Mucosa of gallbladder (tissue), 1 donor: ENCODE results near the gene IMPA2. TPM values are rescaled to one million over a fixed set of nuclear protein-coding genes. Genes with fewer than 3 reads are reported as not detected.
"Not testable (repeated sequence)": the region's sequence is repeated elsewhere in the genome, so short reads cannot be mapped to it uniquely, and the experiment has no call there.

ENCODE experiments used
- DNase-seq: peaks from one replicate; pipeline ENCODE4 v3.0.0-alpha.2; 2020; ENCODE audit warnings: low spot score
- total RNA-seq: library from RNA; stranded (reverse); gene quantifications from one replicate; pipeline ENCODE4 v1.2.1, GENCODE V29; 2021
- donor health status: DM: no; HTN: no; CAD: no.

Gene IMPA2
- total RNA-seq, 1 donor from 2014 or later = 64.2 TPM

DNA sequence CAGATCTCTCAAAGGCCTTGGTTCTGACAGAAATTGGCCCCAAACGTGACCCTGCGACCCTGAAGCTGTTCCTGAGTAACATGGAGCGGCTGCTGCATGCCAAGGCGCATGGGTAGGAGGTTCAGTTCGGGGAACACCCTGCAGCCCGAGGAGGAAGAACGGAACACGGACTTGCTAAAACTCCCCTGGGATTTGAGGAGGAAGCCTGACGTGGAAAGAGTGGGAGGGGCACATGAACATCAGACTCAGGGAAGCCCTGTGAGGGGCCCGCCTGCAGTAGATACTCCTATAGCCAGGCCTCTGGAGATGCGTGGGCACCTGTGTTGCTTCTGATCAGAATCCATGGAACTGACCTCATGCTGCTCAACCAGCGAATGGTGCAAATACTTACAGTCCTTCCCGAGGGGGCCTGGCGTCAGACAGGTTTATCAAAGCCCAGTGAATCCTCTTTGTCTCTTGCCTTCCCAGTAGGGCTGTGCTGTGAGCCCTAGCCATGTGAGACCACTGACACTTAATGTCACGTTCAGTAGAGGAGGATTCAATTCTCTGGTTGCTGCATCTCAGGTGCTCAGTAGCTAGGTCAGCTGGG lies 46.8 kb downstream of the IMPA2 start:
- DNase-seq = no peak

DNA sequence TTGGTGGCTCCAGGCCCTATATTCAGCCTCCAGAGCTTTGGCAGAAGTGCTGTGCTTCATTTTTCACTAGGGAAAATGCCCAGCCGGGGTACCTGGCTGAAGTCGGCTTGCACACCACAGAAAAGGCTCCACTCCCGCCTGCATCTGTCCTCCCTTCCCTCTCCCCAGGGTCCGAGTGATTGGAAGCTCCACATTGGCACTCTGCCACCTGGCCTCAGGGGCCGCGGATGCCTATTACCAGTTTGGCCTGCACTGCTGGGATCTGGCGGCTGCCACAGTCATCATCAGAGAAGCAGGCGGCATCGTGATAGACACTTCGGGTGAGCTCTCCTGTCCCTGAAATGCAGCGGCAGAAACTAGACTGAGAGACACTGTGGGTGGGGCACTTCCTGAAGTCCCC lies 47.4 kb downstream of the IMPA2 start:
- DNase-seq = no peak

DNA sequence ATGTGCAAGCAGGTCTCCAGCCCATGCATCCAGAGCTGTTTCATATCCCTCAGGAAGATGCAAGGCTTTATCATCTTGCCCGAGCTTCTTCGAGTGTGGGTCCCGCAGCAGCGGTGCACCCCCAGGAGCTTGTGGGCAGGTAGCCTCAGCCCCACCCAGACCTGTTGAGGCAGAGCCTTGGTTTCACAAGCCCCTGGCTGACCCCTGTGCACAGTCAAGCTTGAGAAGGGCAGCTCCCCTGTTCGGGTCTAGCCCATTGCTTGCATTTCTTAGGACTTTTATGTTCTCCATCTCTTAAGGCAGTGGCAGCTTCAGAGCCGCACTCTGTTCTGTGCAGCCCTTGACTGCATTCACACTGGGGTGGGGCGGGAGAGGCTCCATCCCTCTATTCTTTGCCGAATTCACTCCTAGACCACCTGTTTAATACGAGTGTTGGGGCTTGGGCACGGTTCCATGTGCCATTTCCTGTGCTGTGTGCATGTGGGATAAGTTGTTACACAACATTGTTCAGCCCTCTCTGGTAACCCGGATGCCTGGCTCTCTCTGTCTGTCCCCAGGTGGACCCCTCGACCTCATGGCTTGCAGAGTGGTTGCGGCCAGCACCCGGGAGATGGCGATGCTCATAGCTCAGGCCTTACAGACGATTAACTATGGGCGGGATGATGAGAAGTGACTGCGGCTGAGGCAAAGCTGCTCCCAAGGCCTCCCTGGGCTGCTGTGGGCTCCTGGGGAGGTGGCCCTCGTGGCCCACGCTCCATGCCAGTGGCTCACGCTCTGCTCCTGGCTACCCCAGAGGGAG lies 48.7 kb downstream of the IMPA2 start:
- no peak for DNase-seq

DNA sequence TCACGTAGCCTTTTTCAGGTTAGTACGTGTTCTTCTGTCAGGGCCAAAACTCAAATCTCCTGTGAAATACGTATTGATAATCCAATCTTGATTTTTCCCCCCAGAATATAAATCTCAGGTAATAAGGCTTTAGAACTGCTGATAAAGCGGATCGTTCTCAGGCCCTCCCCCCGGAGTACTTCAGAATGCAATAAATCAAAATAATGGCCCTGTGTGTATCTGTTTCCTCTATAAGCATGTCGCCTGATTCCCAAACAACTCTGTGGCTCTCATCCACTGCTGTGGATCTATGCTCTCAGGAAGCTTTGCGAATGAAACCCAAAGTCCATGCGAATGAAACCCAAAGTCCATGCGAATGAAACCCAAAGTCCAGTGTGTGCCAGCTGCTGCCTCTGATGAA lies 49.4 kb downstream of the IMPA2 start:
- DNase-seq = no peak

DNA sequence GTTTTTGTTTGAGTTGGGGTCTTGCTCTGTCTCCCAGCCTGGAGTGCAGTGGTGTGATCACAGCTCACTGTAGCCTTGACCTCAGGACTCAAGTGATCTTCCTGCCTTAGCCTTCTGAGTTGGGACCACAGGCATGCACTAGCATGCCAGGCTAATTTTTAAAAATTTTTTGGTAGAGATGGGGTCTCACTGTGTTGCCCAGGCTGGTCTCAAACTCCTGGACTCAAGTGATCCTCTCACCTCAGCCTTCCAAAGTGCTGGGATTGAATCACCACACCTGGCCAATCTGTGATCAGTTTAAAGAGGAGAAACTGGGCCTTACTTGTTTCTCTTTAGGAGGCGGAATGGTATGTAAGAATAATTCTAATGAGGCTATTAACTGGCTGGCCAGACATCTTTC lies 49.9 kb downstream of the IMPA2 start:
- DNase-seq = no peak

DNA sequence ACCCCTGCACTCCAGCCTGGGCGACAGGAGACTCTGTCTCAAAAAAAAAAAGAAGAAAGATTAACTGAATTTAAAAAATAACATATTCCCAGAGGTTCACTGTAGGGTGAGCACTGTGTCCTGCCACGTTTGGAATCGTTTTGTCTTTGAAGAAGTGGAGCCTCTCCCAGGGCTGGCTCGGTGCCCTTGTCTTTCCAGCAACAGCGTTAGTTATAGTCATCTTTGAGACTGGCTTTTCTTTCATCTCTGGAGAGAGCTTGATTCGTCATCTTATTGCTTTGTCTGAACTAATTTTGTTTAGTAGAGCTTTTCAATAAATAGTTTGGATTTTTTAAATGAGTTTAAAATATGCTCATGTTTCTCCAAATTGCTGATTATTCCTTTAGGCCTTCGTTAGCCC lies 50.5 kb downstream of the IMPA2 start:
- no peak for DNase-seq

DNA sequence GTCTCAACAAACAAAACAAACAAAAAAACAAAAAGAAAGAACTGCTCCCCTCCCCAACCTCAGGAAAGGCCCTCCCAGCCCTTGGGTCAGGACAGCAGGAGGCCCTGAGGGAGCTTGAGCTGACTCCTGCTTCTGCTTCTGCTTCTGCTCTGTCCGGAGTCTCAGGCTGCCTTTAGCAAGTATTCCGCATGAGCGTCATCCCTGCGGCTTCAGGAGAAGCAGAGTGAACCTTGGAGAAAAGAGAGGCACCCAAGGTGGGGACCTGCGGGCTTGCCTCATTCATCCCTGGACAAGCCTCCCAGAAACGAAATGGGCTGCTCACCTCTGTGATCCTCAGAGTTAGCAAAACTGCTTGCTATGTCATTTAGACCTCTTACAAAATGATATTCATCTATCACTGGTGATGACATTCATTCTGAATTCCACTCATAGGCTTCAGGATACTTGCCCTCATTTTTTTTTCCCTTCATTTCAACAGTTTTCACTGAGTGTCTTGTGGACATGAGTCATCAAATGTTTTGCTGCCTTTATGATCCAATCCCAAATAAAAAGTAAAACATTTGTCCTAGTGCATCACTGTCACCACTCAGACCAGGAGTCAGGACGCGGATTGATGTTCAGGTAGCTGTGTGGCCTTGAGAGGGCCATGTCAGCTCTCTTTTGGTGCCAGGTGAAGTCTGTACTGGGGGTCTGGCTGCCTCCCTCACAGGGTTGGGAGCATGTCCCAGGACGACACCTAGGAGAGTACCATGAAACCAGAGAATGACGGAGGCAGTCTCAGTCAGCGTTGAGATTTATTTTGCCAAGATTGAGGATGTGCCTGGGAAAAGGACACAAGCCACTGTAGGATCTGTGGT lies 51.7 kb downstream of the IMPA2 start:
- DNase-seq = no peak

DNA sequence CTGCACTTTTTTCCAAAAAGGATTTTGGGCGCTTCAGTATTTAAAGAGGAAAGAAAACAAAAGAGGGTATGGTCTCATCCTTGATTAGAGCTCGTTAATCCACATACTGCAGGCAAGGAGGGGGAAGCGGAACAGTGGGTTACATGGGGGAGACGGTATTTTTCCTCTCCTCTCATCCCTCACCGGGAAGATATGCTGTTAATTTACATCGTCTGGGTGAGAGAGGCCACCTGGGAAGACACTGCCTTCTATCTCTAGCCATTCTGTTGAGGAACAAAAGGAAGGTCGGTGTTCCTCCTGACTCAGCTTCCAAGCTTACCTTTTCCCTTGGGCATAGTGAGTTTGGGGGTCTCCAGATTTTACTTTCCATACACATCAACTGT lies 52.3 kb downstream of the IMPA2 start:
- DNase-seq = no peak

DNA sequence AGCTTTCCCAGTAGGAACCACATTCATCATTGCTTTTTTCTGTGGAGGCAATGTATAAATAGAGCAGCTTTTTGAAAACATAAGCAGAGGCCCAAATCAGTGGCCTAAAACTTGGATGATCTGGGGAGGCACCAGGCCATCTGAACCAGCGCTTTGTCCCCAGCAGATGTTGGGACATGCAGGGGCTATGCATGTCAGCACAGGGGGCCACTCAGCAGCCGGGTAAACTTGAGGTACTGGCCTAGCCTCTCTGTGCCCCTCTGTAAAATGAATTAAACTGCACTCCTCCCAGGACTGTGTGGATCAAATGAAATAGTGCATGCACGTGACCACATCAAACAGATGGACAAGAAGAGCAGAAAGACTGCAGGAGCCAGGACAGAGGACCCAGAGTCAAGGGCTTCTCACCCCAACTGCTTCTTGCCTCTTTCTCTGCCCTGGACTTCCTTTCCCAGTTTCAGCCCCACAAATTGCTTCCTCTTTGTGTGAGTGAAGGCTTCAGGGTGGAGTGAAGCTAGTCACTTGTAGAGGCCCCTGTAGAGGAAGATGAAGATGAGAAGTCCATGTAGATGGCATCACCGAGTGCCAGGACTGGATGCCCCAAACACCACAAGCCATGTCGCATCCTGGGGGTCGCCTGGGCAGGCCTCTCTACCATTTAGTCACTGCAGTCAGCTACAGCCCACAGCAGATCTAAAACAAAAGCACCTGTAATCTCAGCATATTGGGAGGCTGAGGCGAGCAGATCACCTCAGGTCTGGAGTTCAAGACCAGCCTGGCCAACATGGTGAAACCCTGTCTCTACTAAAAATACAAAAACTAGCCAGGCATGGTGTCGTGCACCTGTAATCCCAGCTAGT lies 53.2 kb downstream of the IMPA2 start:
- DNase-seq = no peak

DNA sequence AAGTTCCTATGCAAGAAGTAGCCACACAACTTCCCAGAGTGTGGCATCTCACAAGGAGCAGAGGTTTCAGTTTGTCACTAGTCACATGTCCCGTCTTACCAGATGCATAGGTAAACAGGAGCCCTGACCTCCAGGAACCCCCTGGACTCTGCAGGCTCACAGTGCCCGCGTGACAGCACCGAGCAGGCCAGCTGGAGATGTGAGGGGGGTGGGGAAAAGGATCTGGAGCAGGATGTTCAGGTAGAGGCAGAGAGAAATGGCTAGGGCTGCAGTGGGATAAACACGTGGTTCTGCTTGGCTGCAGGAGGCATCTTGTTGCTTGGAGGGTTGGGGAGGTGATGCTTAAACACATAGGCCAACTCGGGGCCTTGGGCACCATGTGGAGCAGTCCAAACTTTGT lies 54.2 kb downstream of the IMPA2 start:
- no peak for DNase-seq

DNA sequence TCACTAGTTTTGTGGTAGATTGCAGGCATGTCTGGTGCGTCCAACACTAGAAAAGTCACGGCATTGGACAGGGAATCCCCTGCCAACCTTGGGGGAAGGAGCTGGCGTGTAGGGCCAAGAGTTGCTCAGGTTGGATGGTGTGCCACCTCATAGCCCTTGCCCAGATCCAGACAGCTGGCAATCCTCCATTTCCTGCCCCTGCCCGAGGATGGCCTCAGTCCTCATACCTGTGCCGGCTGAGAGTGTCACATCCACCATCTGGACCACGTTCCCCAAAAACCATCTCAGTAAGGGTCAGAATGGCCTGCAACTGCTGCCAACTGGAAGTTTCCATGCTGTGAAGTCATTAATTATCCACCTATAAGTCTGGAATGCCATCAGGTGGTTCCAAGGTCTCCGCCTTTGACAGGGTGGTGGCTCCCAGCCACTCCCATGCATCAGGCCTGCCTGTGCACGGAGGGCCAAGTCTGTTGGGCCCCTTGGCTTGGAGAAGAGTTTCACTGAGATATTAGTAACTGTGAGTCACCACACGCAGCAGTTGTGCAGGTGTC lies 55.0 kb downstream of the IMPA2 start:
- DNase-seq = no peak

DNA sequence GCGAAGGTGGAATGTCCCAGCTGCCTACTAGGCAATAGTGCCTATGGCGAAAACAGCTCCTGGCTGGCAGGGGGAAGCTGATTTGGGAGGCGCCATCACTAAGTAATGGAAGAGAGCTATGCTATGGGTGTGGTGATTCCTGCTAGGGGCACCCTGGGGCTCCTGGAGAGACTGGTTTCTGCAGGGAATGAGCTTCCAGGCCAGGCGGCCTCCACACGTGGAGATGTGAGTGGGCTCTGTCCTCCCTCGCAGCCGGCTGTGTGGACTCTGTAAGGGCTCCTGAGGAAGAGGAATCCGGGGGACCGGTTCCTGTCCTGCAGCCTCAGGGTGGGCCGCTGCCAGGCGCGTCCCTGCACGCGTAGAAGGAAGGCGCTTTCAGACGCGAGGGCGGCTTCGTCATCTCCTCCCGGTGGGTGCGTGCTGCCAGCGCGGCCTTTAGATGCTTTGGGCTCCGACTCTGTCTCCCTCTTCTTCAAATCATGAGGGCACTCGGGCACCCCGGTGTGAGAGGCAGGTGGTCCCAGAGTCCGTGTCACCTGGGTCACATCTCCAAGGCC lies 56.9 kb downstream of the IMPA2 start:
- no peak for DNase-seq

DNA sequence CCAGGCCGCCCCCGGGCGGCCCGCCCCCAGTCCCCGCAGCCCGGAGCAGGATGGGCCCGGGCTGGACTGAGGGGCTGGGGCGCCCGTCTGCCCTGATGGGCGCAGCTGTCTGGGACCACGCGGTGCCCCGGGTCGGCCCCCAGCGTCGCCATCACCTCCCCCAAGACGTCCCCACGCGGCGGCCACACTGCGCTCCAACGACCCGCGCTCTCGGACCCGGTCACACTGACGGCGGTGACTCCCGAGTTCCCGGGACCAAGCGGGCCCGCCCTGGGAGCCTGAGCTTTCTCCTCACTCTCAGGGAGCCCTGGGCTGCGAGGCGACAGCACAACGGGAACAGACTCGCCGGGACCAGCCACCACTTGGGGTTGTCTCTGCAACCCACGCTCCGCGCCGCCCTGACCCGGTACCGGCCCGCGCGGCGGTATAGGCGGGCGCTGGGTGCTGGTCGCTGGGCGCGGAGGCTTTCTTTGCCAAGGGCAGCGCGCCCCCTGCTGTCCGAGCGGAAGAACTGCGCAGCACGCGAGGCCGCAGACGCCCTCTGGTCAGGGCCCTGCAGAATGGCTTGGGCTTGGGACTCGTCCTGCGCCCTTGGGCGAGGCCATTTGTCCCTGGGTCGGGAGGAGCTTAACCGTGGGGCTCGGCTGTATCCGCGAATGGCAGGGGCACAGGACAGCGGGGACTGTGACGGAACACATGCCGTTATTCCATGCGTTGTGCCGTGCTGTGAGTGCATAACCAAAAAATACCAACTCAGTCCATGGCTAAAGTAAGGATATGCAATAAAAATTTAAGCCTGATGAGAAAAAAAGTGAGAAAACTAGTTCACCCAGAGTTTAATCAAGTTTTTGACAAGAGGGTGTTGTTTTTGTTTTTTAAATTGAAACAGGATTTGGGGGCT lies 57.6 kb downstream of the IMPA2 start:
- DNase-seq = peak; percentile 82

DNA sequence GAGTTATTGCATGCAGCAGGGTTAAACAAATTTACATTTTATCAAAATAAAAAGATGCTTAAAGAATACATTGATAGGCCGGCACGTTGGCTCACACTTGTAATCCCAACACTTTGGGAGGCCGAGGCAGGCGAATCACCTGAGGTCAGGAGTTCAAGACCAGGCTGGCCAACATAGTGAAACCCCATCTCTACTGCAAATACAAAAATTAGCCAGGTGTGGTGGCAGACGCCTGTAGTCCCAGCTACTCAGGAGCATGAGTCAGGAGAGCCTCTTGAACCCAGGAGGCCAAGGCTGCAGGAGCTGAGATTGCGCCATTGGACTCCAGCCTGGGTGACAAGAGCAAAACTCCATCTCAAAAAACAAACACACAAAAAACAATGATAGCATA lies 58.2 kb downstream of the IMPA2 start:
- DNase-seq = not testable (repeated sequence)

DNA sequence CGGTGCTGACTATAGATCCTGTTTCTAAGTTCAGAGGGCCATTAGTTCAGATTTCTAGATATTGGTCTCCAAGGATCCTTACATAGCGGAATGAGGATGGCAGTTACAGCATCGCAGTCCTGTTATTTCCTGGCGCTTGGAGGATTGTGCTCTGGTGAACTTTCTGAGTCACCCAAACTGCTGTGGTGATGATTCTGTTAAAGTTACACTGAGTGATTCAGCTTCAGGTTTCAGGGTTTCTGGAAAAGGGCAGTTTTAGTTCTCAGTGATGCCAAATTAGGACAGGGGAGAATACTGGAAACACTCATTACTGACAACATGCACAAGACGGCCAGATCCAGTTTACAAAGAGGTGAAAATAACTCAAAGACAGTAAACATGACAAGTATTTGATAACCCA lies 60.3 kb downstream of the IMPA2 start:
- no peak for DNase-seq

DNA sequence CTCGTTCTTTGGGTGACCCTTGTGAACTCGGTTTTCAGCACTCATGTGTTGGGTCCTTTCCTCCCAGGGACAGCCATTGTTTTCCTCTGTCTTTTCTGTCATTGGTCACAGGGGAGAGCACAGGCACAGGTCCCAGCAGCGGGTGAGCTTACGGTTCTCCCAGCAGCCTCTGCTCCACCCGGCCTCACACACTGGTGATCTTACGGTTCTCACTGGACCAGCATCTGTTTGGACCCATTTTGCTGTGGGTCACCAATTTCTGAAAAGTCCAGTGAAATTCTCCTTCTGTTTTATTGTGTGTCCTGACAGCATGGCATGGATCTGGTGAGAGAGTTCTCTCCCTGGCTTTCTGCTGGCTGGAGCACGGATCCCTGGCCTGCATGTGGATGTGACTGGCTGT lies 62.5 kb downstream of the IMPA2 start:
- no peak for DNase-seq

DNA sequence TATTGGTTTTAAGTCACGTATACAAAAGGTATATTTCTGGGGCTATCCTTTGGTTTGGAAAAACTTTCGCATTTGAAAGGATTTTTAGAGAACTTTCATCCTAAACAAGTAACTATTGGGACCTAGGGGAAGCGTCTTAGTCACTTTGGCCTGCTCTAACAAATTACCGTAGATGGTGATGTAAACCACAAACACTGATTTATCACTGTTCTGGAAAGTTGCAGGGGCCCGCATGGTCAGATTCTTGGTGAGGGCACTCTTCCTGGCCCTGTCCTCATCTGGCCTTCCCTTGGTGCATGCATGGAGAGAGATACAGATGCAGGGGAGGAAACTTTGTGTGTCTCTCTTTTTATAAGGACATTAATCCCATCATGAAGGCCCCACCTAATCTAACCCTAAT lies 63.3 kb downstream of the IMPA2 start:
- DNase-seq = no peak

DNA sequence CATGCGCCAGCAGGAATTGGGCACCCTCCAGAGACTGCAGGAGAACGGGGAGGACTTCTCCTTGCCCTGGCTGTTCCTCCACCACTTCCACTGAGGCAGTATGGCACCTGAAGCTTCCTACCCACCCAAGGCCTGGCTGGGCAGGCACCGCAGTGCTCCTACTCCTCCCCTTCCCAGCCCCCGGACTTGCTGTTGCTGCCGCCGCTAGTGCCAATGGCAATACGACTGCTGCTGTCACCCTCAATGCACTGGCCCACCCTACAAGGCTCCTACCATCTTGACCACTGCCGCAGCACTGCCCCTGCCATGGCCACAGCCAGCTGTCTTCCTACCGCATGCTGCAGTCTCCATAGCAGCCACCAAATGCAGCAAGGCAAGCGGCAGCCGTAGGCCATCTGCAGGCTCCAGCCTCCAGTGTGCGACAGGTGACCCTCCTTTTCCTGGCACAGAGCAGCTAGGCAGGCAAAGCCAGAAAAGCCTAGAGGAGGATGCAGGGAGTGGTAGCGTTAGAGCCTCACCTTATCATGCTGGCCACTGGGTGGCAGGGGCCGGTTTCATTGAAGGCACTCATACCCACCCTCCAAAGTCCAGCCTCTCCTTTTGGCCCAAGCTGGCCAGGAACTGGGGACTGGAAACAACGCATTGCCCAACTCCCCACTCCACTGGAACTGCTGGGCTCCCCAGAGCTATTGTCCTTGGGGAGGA lies 64.9 kb downstream of the IMPA2 start:
- no peak for DNase-seq

DNA sequence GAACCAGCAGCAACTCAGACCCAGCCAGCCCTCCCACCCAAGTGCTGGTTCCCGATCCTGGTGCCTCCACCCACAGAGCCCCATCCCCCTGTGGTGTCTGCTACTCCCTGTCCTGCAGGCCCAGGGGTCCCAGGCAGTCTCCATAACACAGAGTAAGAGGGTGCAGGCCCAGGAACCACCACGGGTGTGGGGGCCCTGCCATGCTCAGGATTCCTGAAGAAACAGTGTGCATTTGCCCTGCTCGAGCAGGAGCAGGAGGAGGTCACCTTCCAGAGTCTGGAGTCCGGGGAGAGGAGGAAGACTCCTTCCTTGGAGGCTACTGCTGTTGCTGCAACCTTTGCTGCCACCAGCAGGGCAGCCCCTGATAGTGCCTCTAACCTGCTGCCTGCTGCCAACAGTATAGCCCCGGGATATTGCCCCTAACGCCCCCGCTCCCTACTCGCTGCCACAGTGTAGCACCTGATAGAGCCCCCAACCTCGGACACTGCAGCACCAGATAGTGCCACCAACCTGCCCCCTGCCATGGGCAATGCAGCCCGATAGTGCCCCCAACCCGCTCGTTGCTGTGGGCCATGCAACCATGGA lies 65.5 kb downstream of the IMPA2 start:
- DNase-seq = no peak
